H9 (cell line): ENCODE measurements around the gene GSC2. TPM values are rescaled to one million over a fixed set of nuclear protein-coding genes. Genes with fewer than 3 reads are reported as not detected.

Source experiments
- DNase-seq: peaks from one replicate; pipeline ENCODE4 v3.0.0-alpha.2; 2017
- H2AFZ ChIP-seq: one replicate; pipeline ENCODE4 v1.6.1; 2013; ENCODE audit warnings: mild to moderate bottlenecking, low read length, control low read depth, moderate library complexity
- H2AK5ac ChIP-seq: 2 replicates; pipeline ENCODE4 v1.6.1; 2013; ENCODE audit warnings: low read length, control low read depth, mixed read lengths; ENCODE audit not compliant: insufficient read length
- H2BK120ac ChIP-seq: one replicate; pipeline ENCODE4 v1.6.1; 2013; ENCODE audit warnings: low read depth, mild to moderate bottlenecking, low read length, control low read depth, inconsistent platforms; ENCODE audit not compliant: poor library complexity, severe bottlenecking
- H2BK12ac ChIP-seq: 2 replicates; pipeline ENCODE4 v1.6.1; 2013; ENCODE audit warnings: low read length, control low read depth, mixed read lengths, low read depth; ENCODE audit not compliant: insufficient read length
- H2BK15ac ChIP-seq: 2 replicates; pipeline ENCODE4 v1.6.1; 2013; ENCODE audit warnings: low read depth, low read length, control low read depth
- H2BK20ac ChIP-seq: one replicate; pipeline ENCODE4 v1.6.1; 2013; ENCODE audit warnings: low read depth, mild to moderate bottlenecking, low read length, control low read depth, inconsistent platforms; ENCODE audit not compliant: poor library complexity, severe bottlenecking
- H2BK5ac ChIP-seq: 2 replicates; pipeline ENCODE4 v1.6.1; 2013; ENCODE audit warnings: low read length, control low read depth, mixed read lengths; ENCODE audit not compliant: insufficient read length
- H3K14ac ChIP-seq: 2 replicates; pipeline ENCODE4 v1.6.1; 2013; ENCODE audit warnings: low read length, control low read depth; ENCODE audit not compliant: insufficient read depth
- H3K18ac ChIP-seq: 2 replicates; pipeline ENCODE4 v1.6.1; 2013; ENCODE audit warnings: low read depth, mild to moderate bottlenecking, mixed read lengths, low read length, control low read depth; ENCODE audit not compliant: insufficient read length
- H3K23ac ChIP-seq: 2 replicates; pipeline ENCODE4 v1.6.1; 2013; ENCODE audit warnings: low read length, control low read depth, mixed read lengths, low read depth; ENCODE audit not compliant: insufficient read length
- H3K23me2 ChIP-seq: 2 replicates; pipeline ENCODE4 v1.6.1; 2013; ENCODE audit warnings: low read depth, mild to moderate bottlenecking, mixed read lengths, low read length, control low read depth; ENCODE audit not compliant: insufficient read length, poor library complexity, severe bottlenecking
- H3K27ac ChIP-seq: 2 replicates; pipeline ENCODE4 v1.5.1; 2013; ENCODE audit warnings: low read length, control low read depth, mixed read lengths, low read depth; ENCODE audit not compliant: insufficient read length
- H3K27me3 ChIP-seq: 2 replicates; pipeline ENCODE4 v1.6.1; 2013; ENCODE audit warnings: low read length, control low read depth, inconsistent platforms; ENCODE audit not compliant: insufficient read depth
- H3K4ac ChIP-seq: 2 replicates; pipeline ENCODE4 v1.6.1; 2013; ENCODE audit warnings: low read depth, mild to moderate bottlenecking, control low read depth, inconsistent platforms, low read length, moderate library complexity
- H3K4me1 ChIP-seq: 2 replicates; pipeline ENCODE4 v1.6.1; 2013; ENCODE audit warnings: low read length, control low read depth, inconsistent platforms; ENCODE audit not compliant: insufficient read depth
- H3K4me2 ChIP-seq: 2 replicates; pipeline ENCODE4 v1.6.1; 2013; ENCODE audit warnings: low read length, control low read depth, mixed read lengths; ENCODE audit not compliant: insufficient read length, insufficient read depth
- H3K56ac ChIP-seq: 2 replicates; pipeline ENCODE4 v1.6.1; 2013; ENCODE audit warnings: low read depth, mild to moderate bottlenecking, mixed read lengths, low read length, control low read depth; ENCODE audit not compliant: insufficient read length
- H3K79me1 ChIP-seq: 2 replicates; pipeline ENCODE4 v1.6.1; 2013; ENCODE audit warnings: low read depth, mild to moderate bottlenecking, moderate library complexity, low read length, control low read depth, inconsistent platforms; ENCODE audit not compliant: insufficient read depth, poor library complexity, severe bottlenecking
- H3K79me2 ChIP-seq: 2 replicates; pipeline ENCODE4 v1.6.1; 2013; ENCODE audit warnings: low read length, control low read depth, inconsistent platforms; ENCODE audit not compliant: insufficient read depth
- H3K9ac ChIP-seq: 2 replicates; pipeline ENCODE4 v1.6.1; 2013; ENCODE audit warnings: low read length, control low read depth, mixed read lengths; ENCODE audit not compliant: insufficient read length; ENCODE audit errors: extremely low read depth
- H3K9me3 ChIP-seq: one replicate; pipeline ENCODE4 v1.6.1; 2013; ENCODE audit warnings: low read depth, low read length, inconsistent platforms; ENCODE audit not compliant: control insufficient read depth
- H3T11ph ChIP-seq: one replicate; pipeline ENCODE4 v1.6.1; 2013; ENCODE audit warnings: mild to moderate bottlenecking, low read length, control low read depth, inconsistent platforms
- H4K20me1 ChIP-seq: one replicate; pipeline ENCODE4 v1.6.1; 2013; ENCODE audit not compliant: control insufficient read depth, insufficient read length, insufficient read depth
- H4K5ac ChIP-seq: 2 replicates; pipeline ENCODE4 v1.6.1; 2013; ENCODE audit warnings: low read depth, mild to moderate bottlenecking, mixed read lengths, low read length, control low read depth; ENCODE audit not compliant: insufficient read length
- H4K8ac ChIP-seq: replicated peaks from 2 replicates; pipeline ENCODE4 v1.6.1; 2013; ENCODE audit warnings: low read length, control low read depth, mixed read lengths, low read depth; ENCODE audit not compliant: insufficient read length
- H4K91ac ChIP-seq: 2 replicates; pipeline ENCODE4 v1.6.1; 2013; ENCODE audit warnings: low read depth, mild to moderate bottlenecking, moderate library complexity, mixed read lengths, low read length, control low read depth; ENCODE audit not compliant: insufficient read length
- H3K27ac Mint-ChIP-seq, 3 experiments: 2 replicates in 2 of 3; 3 replicates in 1 of 3; pipeline ENCODE4 v1.8.0; 2020 to 2021; ENCODE audit warnings: mixed read lengths in 3 of 3, mild to moderate bottlenecking in 1 of 3, moderate library complexity in 1 of 3
- H3K27me3 Mint-ChIP-seq: 2 replicates; pipeline ENCODE4 v1.8.0; 2021; ENCODE audit warnings: low read depth, mild to moderate bottlenecking, moderate library complexity, mixed read lengths
- H3K36me3 Mint-ChIP-seq, 3 experiments: 2 replicates in 2 of 3; 3 replicates in 1 of 3; pipeline ENCODE4 v1.8.0; 2020 to 2021; ENCODE audit warnings: low read depth in 3 of 3, mixed read lengths in 3 of 3; ENCODE audit not compliant: insufficient read depth in 1 of 3
- H3K4me1 Mint-ChIP-seq, 2 experiments: 2 replicates each; pipeline ENCODE4 v1.8.0; 2020; ENCODE audit warnings: mixed read lengths in 2 of 2
- H3K4me3 Mint-ChIP-seq, 2 experiments: 2 replicates in 1 of 2; 3 replicates in 1 of 2; pipeline ENCODE4 v1.8.0; 2020 to 2021; ENCODE audit warnings: mild to moderate bottlenecking in 2 of 2, mixed read lengths in 2 of 2, moderate library complexity in 1 of 2
- H3K9me3 Mint-ChIP-seq, 2 experiments: 2 replicates in 1 of 2; 3 replicates in 1 of 2; pipeline ENCODE4 v1.8.0; 2020; ENCODE audit warnings: mild to moderate bottlenecking in 2 of 2, mixed read lengths in 2 of 2, moderate library complexity in 1 of 2
- whole genome bisulfite sequencing: extraction: QIAGEN DNeasy Blood & Tissue Kit; methylation state at CpG from one replicate; pipeline ENCODE4 v1.1.7; 2013; ENCODE audit warnings: missing lambda C conversion rate, low lambda C conversion rate, mixed read lengths; ENCODE audit not compliant: insufficient read length; ENCODE audit errors: extremely low coverage; 5-methylcytosine and 5-hydroxymethylcytosine counted together
- total RNA-seq: library from RNA; stranded (reverse); gene quantifications from 2 replicates; pipeline ENCODE4 v1.2.1, GENCODE V29; 2021
- TF ChIP-seq, protein P1 (sequence below): fragments of 200-600 bp; sonication (generic); conservative IDR thresholded peaks from 3 replicates; pipeline ENCODE4 v1.8.0; 2021; ENCODE audit warnings: antibody characterized with exemption, mild to moderate bottlenecking

GSC2 gene
- total RNA-seq, 1 experiment from 2014 or later: 0.22 TPM

DNA sequence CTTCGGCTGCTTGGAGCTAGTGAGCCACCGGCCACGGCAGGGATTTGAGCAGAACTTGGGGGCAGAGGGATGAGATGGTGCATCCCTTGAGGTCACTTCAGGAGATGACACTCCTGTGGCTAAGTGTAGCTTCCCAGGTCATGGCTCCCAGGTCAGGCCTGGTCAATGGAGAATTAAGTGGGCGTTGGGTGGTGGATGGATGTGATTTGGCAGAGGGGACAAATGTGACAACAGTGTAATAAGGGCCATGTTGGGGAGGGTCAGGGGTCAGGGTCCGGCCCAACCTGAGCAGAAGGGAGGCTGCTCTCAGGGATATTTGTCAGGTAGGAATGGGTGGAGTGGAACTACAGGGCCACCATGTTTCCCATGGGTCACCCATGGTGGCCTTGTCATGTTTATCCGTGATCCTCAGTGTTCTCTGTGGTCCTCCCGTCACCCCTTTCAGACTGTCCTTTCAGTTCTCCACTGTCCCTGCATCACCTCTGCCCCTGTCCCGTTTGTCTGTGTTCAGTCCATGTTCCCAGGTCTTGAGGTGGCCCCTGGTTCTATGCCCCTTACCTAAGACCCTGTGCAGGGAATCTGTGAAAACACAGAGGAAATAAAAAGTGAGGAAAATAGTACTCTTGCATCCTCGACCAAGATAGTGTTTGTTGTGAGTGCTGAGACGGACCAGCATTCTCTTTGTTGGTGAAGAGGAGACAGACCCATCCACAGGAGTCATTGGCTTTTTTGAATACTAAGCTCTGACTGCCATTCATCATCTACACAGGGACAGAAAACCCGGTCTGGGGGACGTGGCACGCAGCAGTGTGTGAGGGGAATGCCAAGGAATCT, 22.3 kb upstream of the GSC2 start:
- Mint-ChIP-seq H3K4me1 (peaks cover 46 to 63% of the 10 kb centered on the region in 2 experiments), H3K36me3 (peaks cover 0 to 22% (median 15%) of the 10 kb centered on the region in 3 experiments; a peak in 5 of 7 replicates), H3K27me3 (peaks cover 40% of the 10 kb centered on the region), H3K4me3 (peak overlapping the region; percentile 93 to 95), H3K27ac (peak overlapping the region; percentile 81 to 97 (median 94); a peak in 6 of 7 replicates), H3K9me3 (no peaks in the 10 kb centered on the region)
- Histone ChIP-seq H3T11ph (no peak overlapping the region), H3K4me1 (peaks cover 3% of the 10 kb centered on the region; the same call in 1 of the 2 replicates), H3K18ac (peak overlapping the region; percentile 90), H2BK15ac (no peak overlapping the region), H4K91ac (no peak overlapping the region), H3K79me1 (peaks cover 6% of the 10 kb centered on the region), H3K9me3 (no peaks in the 10 kb centered on the region), H3K79me2 (peaks cover 10% of the 10 kb centered on the region; the same call in 1 of the 2 replicates), H3K56ac (no peak overlapping the region), H3K4ac (no peak overlapping the region), H3K27me3 (peaks cover 4% of the 10 kb centered on the region; the same call in 1 of the 2 replicates), H3K9ac (peak overlapping the region; percentile 86), H3K4me2 (peak overlapping the region; percentile 95), H2BK12ac (no peak overlapping the region), H2BK20ac (no peak overlapping the region), H2AK5ac (no peak overlapping the region), H3K23ac (no peak overlapping the region), H3K23me2 (peaks cover 15% of the 10 kb centered on the region), H2BK120ac (no peak overlapping the region), H3K14ac (peak overlapping the region; percentile 40; the same call in 1 of the 2 replicates), H2BK5ac (no peak overlapping the region), H4K5ac (no peak overlapping the region), H4K8ac (no peak overlapping the region), H4K20me1 (peaks cover 2% of the 10 kb centered on the region), H2AFZ (no peak overlapping the region), H3K27ac (no peak overlapping the region)
- no CpG with 5 or more reads among the region's 13 CpGs for WGBS
- DNase-seq: no peak
- TF ChIP-seq, protein P1, sequence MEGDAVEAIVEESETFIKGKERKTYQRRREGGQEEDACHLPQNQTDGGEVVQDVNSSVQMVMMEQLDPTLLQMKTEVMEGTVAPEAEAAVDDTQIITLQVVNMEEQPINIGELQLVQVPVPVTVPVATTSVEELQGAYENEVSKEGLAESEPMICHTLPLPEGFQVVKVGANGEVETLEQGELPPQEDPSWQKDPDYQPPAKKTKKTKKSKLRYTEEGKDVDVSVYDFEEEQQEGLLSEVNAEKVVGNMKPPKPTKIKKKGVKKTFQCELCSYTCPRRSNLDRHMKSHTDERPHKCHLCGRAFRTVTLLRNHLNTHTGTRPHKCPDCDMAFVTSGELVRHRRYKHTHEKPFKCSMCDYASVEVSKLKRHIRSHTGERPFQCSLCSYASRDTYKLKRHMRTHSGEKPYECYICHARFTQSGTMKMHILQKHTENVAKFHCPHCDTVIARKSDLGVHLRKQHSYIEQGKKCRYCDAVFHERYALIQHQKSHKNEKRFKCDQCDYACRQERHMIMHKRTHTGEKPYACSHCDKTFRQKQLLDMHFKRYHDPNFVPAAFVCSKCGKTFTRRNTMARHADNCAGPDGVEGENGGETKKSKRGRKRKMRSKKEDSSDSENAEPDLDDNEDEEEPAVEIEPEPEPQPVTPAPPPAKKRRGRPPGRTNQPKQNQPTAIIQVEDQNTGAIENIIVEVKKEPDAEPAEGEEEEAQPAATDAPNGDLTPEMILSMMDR: no peak
